Effector memory CD4-positive, alpha-beta T cell (primary cell): ENCODE measurements around the gene TLL2.

Source experiments
- DNase-seq, 3 donors: peaks; one replicate each; pipeline ENCODE4 v3.0.0-alpha.2; 2020
- H3K27ac ChIP-seq: 2 replicates; pipeline ENCODE4 v1.7.0; 2013; ENCODE audit warnings: mild to moderate bottlenecking, low read length, moderate library complexity; ENCODE audit not compliant: insufficient read depth, poor library complexity, severe bottlenecking
- H3K27me3 ChIP-seq: replicated peaks from 2 replicates; pipeline ENCODE4 v1.7.0; 2013; ENCODE audit warnings: mild to moderate bottlenecking, low read length; ENCODE audit not compliant: insufficient read depth, control insufficient read depth, poor library complexity, severe bottlenecking
- H3K36me3 ChIP-seq: 2 replicates; pipeline ENCODE4 v1.7.0; 2013; ENCODE audit warnings: mild to moderate bottlenecking, low read length, moderate library complexity; ENCODE audit not compliant: control insufficient read depth, insufficient read depth
- H3K4me1 ChIP-seq: 2 replicates; pipeline ENCODE4 v1.7.0; 2013; ENCODE audit warnings: low read length, mild to moderate bottlenecking; ENCODE audit not compliant: control insufficient read depth, insufficient read depth, poor library complexity, severe bottlenecking
- H3K4me3 ChIP-seq: 2 replicates; pipeline ENCODE4 v1.7.0; 2013; ENCODE audit warnings: low read length, low read depth, mild to moderate bottlenecking; ENCODE audit not compliant: insufficient read depth, poor library complexity, severe bottlenecking
- H3K9me3 ChIP-seq: 2 replicates; pipeline ENCODE4 v1.7.0; 2013; ENCODE audit warnings: mild to moderate bottlenecking, low read length, moderate library complexity; ENCODE audit not compliant: control insufficient read depth

The TLL2 gene

DNA sequence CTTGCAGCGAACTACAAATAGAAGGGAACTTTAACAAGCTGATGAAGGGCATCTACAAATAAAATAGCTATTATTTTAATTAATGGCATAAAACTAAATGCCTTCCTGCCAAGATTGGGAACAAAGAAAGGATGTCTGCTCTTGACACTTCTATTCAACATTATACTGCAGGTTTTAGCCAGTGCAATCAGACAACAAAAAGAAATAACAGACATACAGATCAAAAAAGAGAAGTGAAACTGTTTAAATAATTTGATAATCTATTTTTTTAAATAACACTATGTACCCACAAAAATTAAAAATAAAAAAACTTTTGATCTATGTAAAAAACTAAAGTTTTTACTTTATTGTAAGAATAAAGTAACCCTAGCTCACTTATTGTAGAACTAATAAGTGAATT, 22.4 kb upstream of the TLL2 start:
- H3K4me3 ChIP-seq: no peak overlapping the region
- no peak overlapping the region for H3K27ac ChIP-seq
- DNase-seq: no peak
- no peaks in the 10 kb centered on the region for H3K4me1 ChIP-seq
- H3K9me3 ChIP-seq: no peaks in the 10 kb centered on the region
- no peaks in the 10 kb centered on the region for H3K27me3 ChIP-seq
- H3K36me3 ChIP-seq: peaks cover 14% of the 10 kb centered on the region

DNA sequence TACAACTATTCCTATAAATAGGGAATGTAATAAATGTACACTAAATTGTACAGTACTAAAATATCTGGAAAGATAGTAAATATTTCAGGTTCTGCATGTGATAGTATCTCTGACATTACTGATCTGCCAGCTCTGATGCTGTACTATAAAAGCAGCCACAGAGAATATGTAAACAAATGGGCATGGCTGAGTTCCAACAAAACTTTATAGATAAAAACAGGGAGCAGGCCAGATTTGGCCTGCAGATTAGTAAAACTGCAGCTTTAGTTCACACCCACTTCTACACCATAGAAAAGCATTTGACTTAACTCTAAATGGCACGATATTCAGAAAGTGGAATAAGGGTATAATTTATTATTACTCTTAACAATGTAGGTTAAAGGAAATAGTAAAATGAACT, 18.8 kb upstream of the TLL2 start:
- no peak for DNase-seq
- H3K4me1 ChIP-seq: no peaks in the 10 kb centered on the region
- H3K27ac ChIP-seq: no peak overlapping the region
- H3K27me3 ChIP-seq: no peaks in the 10 kb centered on the region
- peaks cover 42% of the 10 kb centered on the region for H3K36me3 ChIP-seq
- no peaks in the 10 kb centered on the region for H3K9me3 ChIP-seq
- no peak overlapping the region for H3K4me3 ChIP-seq

DNA sequence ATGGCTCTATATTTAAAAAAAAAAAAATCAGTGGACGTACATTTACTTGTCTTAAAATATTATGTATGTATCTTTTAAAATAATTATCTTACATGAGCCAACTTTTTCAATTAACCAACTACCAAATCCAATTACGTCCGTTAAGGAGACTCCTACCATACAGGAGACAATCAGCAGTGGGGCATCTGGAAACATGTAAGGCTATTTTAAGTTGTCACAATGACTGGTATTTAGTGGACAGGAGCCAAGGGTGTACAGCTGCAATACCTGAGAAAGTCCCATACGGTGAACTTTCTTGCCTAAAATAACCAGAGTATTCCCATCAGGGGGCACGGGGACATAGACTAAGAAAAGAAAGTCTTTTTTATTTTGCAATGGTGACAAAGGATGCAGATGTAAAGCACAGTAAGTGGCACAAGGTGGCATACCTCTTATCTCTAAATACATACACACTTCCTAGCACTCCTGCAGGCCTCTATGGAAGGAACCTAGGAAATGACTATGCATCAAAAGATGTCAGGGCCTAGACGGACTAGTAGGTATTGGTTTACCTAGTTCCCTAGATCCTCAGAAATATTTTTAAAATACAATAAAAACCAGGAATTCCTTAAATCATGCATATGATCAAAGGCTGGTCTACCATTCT, 16.0 kb upstream of the TLL2 start:
- Histone ChIP-seq H3K27me3 (no peaks in the 10 kb centered on the region), H3K9me3 (no peaks in the 10 kb centered on the region), H3K4me1 (no peaks in the 10 kb centered on the region), H3K36me3 (peaks cover 62% of the 10 kb centered on the region), H3K27ac (no peak overlapping the region), H3K4me3 (no peak overlapping the region)
- DNase-seq: no peak

DNA sequence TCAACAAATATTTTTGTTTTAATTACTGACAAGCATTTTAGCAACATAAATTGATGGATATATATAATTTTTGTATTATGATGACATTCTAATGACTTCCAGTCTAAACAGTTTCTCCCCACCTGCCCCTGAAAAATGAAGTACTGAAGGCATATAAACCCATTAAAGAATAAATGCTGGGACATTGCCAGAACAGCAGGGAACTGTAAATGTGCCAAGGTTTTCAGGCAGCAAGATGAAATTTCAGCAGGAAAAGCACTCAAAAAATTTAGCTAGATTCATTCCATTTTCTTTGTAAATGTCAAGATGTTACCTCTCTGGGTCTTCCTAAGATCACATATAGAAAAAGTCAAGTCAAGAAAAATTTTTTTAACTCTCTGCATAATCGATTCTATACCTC, 11.0 kb upstream of the TLL2 start:
- no peaks in the 10 kb centered on the region for H3K9me3 ChIP-seq
- no peaks in the 10 kb centered on the region for H3K4me1 ChIP-seq
- no peak for DNase-seq
- no peaks in the 10 kb centered on the region for H3K27me3 ChIP-seq
- H3K36me3 ChIP-seq: peaks cover 57% of the 10 kb centered on the region
- H3K4me3 ChIP-seq: no peak overlapping the region
- no peak overlapping the region for H3K27ac ChIP-seq

DNA sequence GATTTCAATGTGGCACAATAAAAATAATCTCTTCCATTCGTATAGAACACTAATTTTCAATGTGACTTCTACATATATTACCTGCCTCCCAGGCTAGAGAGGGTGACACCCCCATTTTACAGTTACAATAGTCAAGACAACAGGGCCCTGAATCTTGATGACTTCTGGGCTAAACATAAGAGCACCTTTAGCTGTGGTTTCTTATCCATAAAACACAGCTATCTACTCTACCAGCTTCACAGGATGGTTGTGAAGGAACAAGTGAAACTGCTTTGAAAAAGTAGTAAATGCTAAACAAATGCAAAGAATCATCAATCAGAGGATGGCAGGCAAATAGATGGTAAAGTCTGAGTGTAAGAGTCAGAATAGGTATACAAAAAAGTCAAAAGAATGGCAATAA, 3.6 kb upstream of the TLL2 start:
- Histone ChIP-seq H3K4me1 (peaks cover 17% of the 10 kb centered on the region), H3K27ac (no peak overlapping the region), H3K36me3 (peaks cover 16% of the 10 kb centered on the region), H3K27me3 (peaks cover 11% of the 10 kb centered on the region), H3K9me3 (no peaks in the 10 kb centered on the region), H3K4me3 (no peak overlapping the region)
- no peak for DNase-seq

DNA sequence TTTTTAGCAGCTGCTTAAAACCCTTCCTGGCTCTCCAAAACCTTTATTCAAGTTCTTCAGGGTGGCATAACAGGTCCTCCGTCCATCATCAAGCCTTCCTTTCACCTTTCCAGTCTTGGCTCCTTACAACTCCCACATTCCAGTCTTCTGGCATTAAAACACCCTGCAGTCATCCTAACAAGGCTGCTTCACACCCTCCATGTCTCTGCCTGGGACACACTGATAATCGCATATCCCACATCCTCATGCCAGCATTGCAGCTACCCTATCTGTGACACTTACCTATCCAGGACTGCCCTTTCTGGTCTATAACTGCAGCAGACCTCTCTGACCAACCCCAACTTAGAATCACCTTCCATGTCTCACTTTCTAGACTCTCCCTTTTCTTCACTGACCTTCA, 2.6 kb upstream of the TLL2 start:
- Histone ChIP-seq H3K27me3 (peaks cover 11% of the 10 kb centered on the region), H3K36me3 (peaks cover 7% of the 10 kb centered on the region), H3K4me1 (peaks cover 18% of the 10 kb centered on the region), H3K4me3 (no peak overlapping the region), H3K27ac (no peak overlapping the region), H3K9me3 (no peaks in the 10 kb centered on the region)
- DNase-seq: no peak

DNA sequence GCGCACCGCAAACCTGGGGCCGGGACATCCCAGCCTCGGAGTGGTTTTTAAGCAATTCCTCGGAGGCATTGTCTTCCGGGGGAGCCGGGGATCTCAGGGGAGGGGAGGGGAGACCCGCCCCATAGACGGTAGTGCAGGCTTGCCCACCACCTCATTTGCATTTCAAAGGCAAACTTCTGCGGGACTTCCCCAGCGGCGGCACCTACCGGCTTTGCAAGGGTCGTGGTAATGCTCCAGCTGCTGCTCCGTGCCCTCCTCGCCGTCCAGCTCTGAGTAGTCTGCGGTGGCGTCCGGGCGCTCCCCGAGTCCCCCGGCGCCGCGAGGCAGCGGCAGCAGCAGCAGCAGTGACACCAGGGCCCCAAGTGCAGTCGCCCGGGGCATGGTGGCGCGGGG, 425 bp downstream of the TLL2 start:
- Histone ChIP-seq H3K4me1 (peaks cover 18% of the 10 kb centered on the region), H3K27me3 (peaks cover 11% of the 10 kb centered on the region), H3K9me3 (no peaks in the 10 kb centered on the region), H3K36me3 (no peaks in the 10 kb centered on the region), H3K27ac (no peak overlapping the region), H3K4me3 (peak overlapping the region; percentile 66)
- peak; percentile 15 to 42 (median 23) for DNase-seq

DNA sequence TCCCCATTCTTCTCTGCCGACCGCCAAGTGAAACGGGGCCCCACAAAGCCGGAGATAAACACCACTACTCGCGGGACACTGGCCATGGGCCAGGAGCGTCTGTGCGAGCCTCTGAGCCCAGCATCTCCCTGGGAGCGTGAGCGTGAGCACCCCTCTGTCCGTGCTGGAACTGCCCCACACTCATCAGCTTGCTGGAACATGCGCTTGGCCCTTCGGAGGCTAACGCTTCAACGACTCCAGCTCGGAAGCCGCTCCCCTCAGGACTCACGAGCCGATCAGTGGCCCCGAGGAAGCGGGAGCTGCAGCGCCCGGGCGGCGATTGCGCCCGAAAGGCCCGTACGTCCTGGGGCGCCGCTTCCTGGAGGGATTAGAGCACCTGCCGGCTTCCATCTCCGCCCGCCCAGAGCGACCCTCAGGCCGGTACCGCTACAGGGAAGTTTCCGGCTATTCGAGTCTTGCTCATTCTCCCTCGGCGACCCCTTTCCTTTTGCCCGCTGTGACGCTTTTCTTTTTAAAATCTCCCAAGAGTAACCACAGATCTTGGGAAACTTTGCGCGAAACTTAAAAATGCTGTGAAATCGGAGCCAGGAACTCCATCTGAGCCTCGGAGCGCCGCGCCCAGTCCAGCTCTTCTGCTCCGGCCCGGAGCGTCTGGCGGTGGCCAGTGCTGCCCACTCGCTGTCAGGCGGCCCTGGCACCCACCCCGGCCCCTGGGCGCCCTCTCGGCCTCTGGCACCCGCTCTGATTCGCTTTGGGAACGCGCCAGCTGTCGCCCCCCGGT, 1.0 kb downstream of the TLL2 start:
- Histone ChIP-seq H3K27ac (no peak overlapping the region), H3K4me1 (peaks cover 18% of the 10 kb centered on the region), H3K27me3 (peaks cover 11% of the 10 kb centered on the region), H3K4me3 (peak overlapping the region; percentile 66), H3K36me3 (no peaks in the 10 kb centered on the region), H3K9me3 (no peaks in the 10 kb centered on the region)
- DNase-seq: no peak

DNA sequence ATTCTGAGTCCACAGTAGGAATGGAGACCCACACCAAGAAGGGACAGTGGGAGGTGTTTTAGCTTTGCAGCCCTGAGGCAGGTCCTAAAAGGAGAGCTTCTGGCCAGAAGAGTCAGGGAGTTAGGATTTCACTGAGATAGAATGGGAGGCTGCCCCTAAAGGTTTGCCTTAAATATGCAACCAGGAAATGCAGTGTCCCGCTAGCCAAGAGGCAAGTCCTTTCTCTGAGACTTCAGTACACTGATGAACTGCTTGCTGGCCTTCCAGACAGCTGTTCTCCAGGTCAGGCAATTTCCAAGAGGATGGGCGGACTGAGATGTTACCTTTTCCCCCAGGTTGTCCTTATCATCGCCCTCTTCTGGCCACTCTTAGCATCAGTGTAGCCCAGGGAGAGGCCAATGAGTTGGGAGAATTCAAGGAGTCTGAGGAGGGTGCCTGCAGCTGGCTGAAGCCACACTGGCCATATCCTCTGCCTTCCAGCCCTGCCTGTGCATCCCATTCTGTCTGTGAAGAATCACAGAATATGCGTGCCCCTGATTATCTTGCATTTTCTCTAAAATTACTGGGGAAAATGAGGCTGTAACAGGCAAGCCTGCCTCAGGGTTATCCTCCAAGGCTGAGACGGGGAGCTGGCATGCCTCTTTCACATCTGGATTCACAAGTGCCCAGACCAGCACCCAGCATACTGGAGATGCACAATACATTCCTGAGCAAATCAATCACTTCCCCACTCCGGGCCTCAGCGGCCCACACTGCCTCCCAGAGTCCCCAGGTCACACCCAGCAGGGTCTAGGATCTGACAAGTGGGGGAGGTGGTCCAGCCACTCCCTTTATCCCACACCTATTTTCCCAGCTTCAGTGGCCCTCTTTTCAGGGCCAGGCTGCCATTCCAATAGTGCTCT, 2.4 kb downstream of the TLL2 start:
- Histone ChIP-seq H3K27me3 (peaks cover 11% of the 10 kb centered on the region), H3K9me3 (no peaks in the 10 kb centered on the region), H3K27ac (no peak overlapping the region), H3K36me3 (no peaks in the 10 kb centered on the region), H3K4me3 (no peak overlapping the region), H3K4me1 (peaks cover 18% of the 10 kb centered on the region)
- no peak for DNase-seq
